ENCODE measurements around the gene ENOX1.

ENOX1 gene

DNA sequence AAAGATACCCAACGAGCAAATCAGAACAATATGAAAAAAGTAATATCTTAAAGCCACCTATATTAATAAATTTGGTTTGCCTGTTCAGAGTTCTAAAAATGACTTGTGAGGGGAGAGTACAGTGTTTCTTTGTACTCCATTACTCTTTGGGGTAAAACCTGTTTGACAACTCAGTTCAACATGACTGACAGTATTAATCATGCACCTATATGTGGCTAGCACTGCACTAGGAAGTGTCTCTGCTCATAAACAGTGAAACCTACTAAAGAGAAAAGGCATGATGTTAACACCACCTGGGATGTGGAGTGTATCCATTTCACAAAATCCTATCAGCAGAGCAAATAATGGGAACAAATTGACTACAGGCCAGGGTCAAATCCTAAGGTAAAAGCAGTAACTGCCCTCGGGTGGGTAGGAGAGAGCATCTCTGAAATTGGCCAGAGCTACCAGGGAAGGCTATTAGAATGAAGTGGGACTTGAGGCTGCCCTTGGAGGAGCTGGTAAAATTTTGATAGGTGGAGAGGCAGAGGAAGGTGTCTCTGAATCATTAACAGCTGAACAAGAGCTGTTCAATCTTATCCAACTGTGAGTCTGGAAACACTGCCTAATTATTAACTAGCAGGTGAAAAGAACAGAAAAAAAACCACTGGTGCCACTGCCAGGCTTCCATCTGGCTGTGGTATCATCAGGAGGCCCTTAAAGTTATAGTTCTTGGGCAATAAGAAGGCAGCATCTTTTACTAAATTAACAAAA is 398.3 kb downstream of the ENOX1 start:
- TF ChIP-seq, protein P1, sequence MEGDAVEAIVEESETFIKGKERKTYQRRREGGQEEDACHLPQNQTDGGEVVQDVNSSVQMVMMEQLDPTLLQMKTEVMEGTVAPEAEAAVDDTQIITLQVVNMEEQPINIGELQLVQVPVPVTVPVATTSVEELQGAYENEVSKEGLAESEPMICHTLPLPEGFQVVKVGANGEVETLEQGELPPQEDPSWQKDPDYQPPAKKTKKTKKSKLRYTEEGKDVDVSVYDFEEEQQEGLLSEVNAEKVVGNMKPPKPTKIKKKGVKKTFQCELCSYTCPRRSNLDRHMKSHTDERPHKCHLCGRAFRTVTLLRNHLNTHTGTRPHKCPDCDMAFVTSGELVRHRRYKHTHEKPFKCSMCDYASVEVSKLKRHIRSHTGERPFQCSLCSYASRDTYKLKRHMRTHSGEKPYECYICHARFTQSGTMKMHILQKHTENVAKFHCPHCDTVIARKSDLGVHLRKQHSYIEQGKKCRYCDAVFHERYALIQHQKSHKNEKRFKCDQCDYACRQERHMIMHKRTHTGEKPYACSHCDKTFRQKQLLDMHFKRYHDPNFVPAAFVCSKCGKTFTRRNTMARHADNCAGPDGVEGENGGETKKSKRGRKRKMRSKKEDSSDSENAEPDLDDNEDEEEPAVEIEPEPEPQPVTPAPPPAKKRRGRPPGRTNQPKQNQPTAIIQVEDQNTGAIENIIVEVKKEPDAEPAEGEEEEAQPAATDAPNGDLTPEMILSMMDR (IDR thresholded peaks at IDR 0.05; ENCODE audit: borderline replicate concordance, extremely low read depth, low read length, poor library complexity, severe bottlenecking), result no peak
- no peak for TF ChIP-seq EZH2 (IDR thresholded peaks at IDR 0.05; ENCODE audit: borderline replicate concordance, low read depth, low read length, severe bottlenecking)
- H4K20me1 ChIP-seq (ENCODE audit: insufficient read depth, low read length), result no peaks in the 10 kb centered on the region
- no peaks in the 10 kb centered on the region for H3K9me3 ChIP-seq (ENCODE audit: insufficient read depth, low read length, severe bottlenecking)
- H3K4me3 ChIP-seq (ENCODE audit: low read depth in 1 of 2, low read length in 2 of 2), result no peak overlapping the region
- H3K27ac ChIP-seq (ENCODE audit: low read length), result no peak overlapping the region
- no peak overlapping the region for H3K9ac ChIP-seq (ENCODE audit: low read depth, low read length)
- no peaks in the 10 kb centered on the region for H3K36me3 ChIP-seq (ENCODE audit: insufficient read depth, low read length)
- no peak overlapping the region for H2AFZ ChIP-seq (ENCODE audit: low read depth, low read length)
- peaks cover 15% of the 10 kb centered on the region for H3K27me3 ChIP-seq (ENCODE audit: insufficient read depth, low read length, poor library complexity)
- ATAC-seq (ENCODE audit: insufficient read depth, low read depth) (no peak), DNase-seq (no peak)
- H3K79me2 ChIP-seq (ENCODE audit: insufficient read depth, low read length), result no peaks in the 10 kb centered on the region
- no peaks in the 10 kb centered on the region for H3K4me1 ChIP-seq (ENCODE audit: insufficient read depth, low read length)
- H3K4me2 ChIP-seq (ENCODE audit: insufficient read depth, low read length), result no peak overlapping the region

DNA sequence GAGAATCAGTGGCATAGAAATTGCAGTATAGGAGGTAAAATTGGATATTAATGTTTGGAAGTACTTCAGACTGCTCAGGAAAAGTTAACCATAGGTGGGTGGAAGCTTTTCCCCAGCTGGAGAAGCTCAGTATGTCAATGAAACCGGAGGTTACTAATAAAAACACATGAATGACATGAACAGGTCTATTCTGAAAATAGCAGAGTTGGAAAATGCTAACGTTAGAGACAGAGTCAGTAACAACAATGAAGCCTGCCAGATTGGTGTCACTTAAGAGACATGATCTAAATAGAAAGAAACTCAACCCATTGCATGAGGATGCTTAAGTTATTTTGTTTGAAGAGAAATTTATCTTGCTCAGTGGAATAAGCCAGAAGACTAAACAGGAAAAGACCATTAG is 398.9 kb downstream of the ENOX1 start:
- no peaks in the 10 kb centered on the region for H3K36me3 ChIP-seq (ENCODE audit: insufficient read depth, low read length)
- no peak for DNase-seq
- no peak overlapping the region for H2AFZ ChIP-seq (ENCODE audit: low read depth, low read length)
- no peak overlapping the region for H3K27ac ChIP-seq (ENCODE audit: low read length)
- no peaks in the 10 kb centered on the region for H3K4me1 ChIP-seq (ENCODE audit: insufficient read depth, low read length)
- TF ChIP-seq, protein P1 (IDR thresholded peaks at IDR 0.05; ENCODE audit: borderline replicate concordance, extremely low read depth, low read length, poor library complexity, severe bottlenecking), result no peak
- TF ChIP-seq EZH2 (IDR thresholded peaks at IDR 0.05; ENCODE audit: borderline replicate concordance, low read depth, low read length, severe bottlenecking), result no peak
- H3K4me2 ChIP-seq (ENCODE audit: insufficient read depth, low read length), result no peak overlapping the region
- H3K9ac ChIP-seq (ENCODE audit: low read depth, low read length), result no peak overlapping the region
- no peaks in the 10 kb centered on the region for H3K9me3 ChIP-seq (ENCODE audit: insufficient read depth, low read length, severe bottlenecking)
- peaks cover 15% of the 10 kb centered on the region for H3K27me3 ChIP-seq (ENCODE audit: insufficient read depth, low read length, poor library complexity)
- ATAC-seq (ENCODE audit: insufficient read depth, low read depth), result no peak
- H3K79me2 ChIP-seq (ENCODE audit: insufficient read depth, low read length), result no peaks in the 10 kb centered on the region
- H3K4me3 ChIP-seq (ENCODE audit: low read depth in 1 of 2, low read length in 2 of 2), result no peak overlapping the region
- no peaks in the 10 kb centered on the region for H4K20me1 ChIP-seq (ENCODE audit: insufficient read depth, low read length)

DNA sequence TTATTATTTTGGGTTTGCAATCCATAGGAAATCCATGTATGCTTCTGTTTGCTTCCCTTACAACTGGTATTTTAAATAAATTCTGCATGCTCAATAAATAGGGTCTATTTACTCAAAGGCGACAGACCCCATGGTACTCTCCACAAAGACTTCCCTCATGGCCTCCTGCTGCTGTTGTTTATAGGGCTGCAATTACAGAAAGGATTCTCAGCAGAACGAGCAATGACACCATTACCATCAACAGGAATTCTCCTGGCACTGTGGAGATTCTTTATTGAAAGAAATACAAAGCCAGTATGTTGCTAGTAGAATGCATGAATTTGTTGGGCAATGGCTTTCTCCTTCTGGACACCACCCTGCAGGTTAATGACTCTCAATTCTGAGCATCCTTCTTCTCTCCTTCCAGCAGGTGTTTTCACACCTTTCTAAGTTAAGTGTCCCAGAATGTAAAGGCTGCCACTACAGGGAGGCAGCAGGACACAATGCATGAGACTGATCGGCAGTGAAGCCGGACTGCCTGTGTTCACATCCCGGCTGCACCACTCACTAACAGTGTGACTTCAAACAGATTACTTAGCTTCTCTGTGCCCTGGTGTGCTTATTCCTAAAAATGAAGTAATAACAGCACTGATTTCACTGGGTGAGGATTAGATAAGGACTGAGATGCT is 403.1 kb downstream of the ENOX1 start:
- Histone ChIP-seq H3K4me2 (ENCODE audit: insufficient read depth, low read length) (no peak overlapping the region), H4K20me1 (ENCODE audit: insufficient read depth, low read length) (no peaks in the 10 kb centered on the region), H3K27me3 (ENCODE audit: insufficient read depth, low read length, poor library complexity) (peaks cover 5% of the 10 kb centered on the region), H3K27ac (ENCODE audit: low read length) (no peak overlapping the region), H3K9ac (ENCODE audit: low read depth, low read length) (no peak overlapping the region), H3K9me3 (ENCODE audit: insufficient read depth, low read length, severe bottlenecking) (no peaks in the 10 kb centered on the region), H3K79me2 (ENCODE audit: insufficient read depth, low read length) (no peaks in the 10 kb centered on the region), H3K4me3 (ENCODE audit: low read depth in 1 of 2, low read length in 2 of 2) (no peak overlapping the region), H3K4me1 (ENCODE audit: insufficient read depth, low read length) (no peaks in the 10 kb centered on the region), H3K36me3 (ENCODE audit: insufficient read depth, low read length) (no peaks in the 10 kb centered on the region), H2AFZ (ENCODE audit: low read depth, low read length) (no peak overlapping the region)
- TF ChIP-seq EZH2 (IDR thresholded peaks at IDR 0.05; ENCODE audit: borderline replicate concordance, low read depth, low read length, severe bottlenecking), result no peak
- TF ChIP-seq, protein P1 (IDR thresholded peaks at IDR 0.05; ENCODE audit: borderline replicate concordance, extremely low read depth, low read length, poor library complexity, severe bottlenecking), result no peak
- DNase-seq (no peak), ATAC-seq (ENCODE audit: insufficient read depth, low read depth) (no peak)
